K562 (cell line): ENCODE results near the gene MYO18B. TPM values are rescaled to one million over a fixed set of nuclear protein-coding genes. Genes with fewer than 3 reads are reported as not detected.
A peak's percentile ranks its signal among the peaks of the same experiment; 100 is the strongest.

Experiments used
- ARID3A ChIP-seq: IDR thresholded peaks from 2 replicates; pipeline ENCODE4 v1.6.1; 2012; ENCODE audit warnings: low read depth, low read length, improper control_type of control experiment, borderline replicate concordance
- C11orf30 ChIP-seq: fragments of 450-650 bp; IDR thresholded peaks from 2 replicates; pipeline ENCODE4 v1.6.1; 2016; ENCODE audit warnings: low read depth, mild to moderate bottlenecking
- CSDE1 ChIP-seq, 2 experiments: fragments of 450-650 bp; IDR thresholded peaks; 2 replicates each; pipeline ENCODE4 v1.6.1; 2016; ENCODE audit warnings: mild to moderate bottlenecking in 1 of 2
- DPF2 ChIP-seq: fragments of 450-650 bp; IDR thresholded peaks from 2 replicates; pipeline ENCODE4 v1.6.1; 2016
- FOXJ3 ChIP-seq: sonication (generic); formaldehyde crosslinking; IDR thresholded peaks from 2 replicates; pipeline ENCODE4 v1.4.0; 2020; ENCODE audit warnings: mild to moderate bottlenecking, missing genetic modification reagents
- HOXB6 ChIP-seq: fragments of 250-450 bp; sonication (Bioruptor Pico); IDR thresholded peaks from 2 replicates; pipeline ENCODE4 v1.5.1; 2022; ENCODE audit warnings: mild to moderate bottlenecking, borderline replicate concordance
- IRF2 ChIP-seq: sonication (generic); formaldehyde crosslinking; IDR thresholded peaks from 2 replicates; pipeline ENCODE4 v1.8.1; 2022; ENCODE audit warnings: mild to moderate bottlenecking, missing genetic modification reagents
- MTA3 ChIP-seq: fragments of 450-650 bp; formaldehyde crosslinking; IDR thresholded peaks from 2 replicates; pipeline ENCODE4 v1.6.1; 2017; ENCODE audit warnings: mild to moderate bottlenecking, borderline replicate concordance
- NFYB ChIP-seq: IDR thresholded peaks from 2 replicates; pipeline ENCODE4 v1.6.1; 2011; ENCODE audit warnings: mild to moderate bottlenecking, moderate library complexity; ENCODE audit not compliant: insufficient read length; ENCODE audit errors: extremely low read depth
- NR4A1 ChIP-seq, 2 experiments: fragments of 250-450 bp in 1 of 2; fragments of 450-650 bp in 1 of 2; sonication (Bioruptor Pico) in 1 of 2; IDR thresholded peaks; 2 replicates each; pipeline versions ENCODE4 v1.4.0 to v1.6.1; 2016 to 2020; ENCODE audit warnings: mild to moderate bottlenecking in 2 of 2, missing compliant biosample characterization in 1 of 2, missing genetic modification characterization in 1 of 2, moderate library complexity in 1 of 2
- PRDM10 ChIP-seq: fragments of 450-650 bp; IDR thresholded peaks from 2 replicates; pipeline ENCODE4 v1.6.1; 2018; ENCODE audit not compliant: partially characterized antibody
- SREBF2 ChIP-seq: sonication (generic); formaldehyde crosslinking; IDR thresholded peaks from 2 replicates; pipeline ENCODE4 v1.4.0; 2020; ENCODE audit warnings: mild to moderate bottlenecking, missing genetic modification reagents
- SRSF9 ChIP-seq: fragments of 200-400 bp; formaldehyde crosslinking; IDR thresholded peaks from 2 replicates; pipeline ENCODE4 v1.6.1; 2017; ENCODE audit warnings: low read depth, low read length, borderline replicate concordance
- STAT5A ChIP-seq: IDR thresholded peaks from 2 replicates; pipeline ENCODE4 v1.6.1; 2012; ENCODE audit warnings: low read length, inconsistent platforms, borderline replicate concordance
- TAL1 ChIP-seq: fragments of 450-650 bp; IDR thresholded peaks from 2 replicates; pipeline ENCODE4 v1.6.1; 2016; ENCODE audit warnings: mild to moderate bottlenecking
- TEAD4 ChIP-seq, 2 experiments: sonication (generic) in 1 of 2; formaldehyde crosslinking in 1 of 2; IDR thresholded peaks; 2 replicates each; pipeline versions ENCODE4 v1.6.1 to v1.8.0; 2012 to 2022; ENCODE audit warnings: borderline replicate concordance in 1 of 2, inconsistent platforms in 1 of 2, low read length in 1 of 2, mild to moderate bottlenecking in 1 of 2, missing genetic modification reagents in 1 of 2
- USF1 ChIP-seq: sonication (generic); formaldehyde crosslinking; IDR thresholded peaks from 2 replicates; pipeline ENCODE4 v1.9.0; 2022; ENCODE audit warnings: mild to moderate bottlenecking, missing genetic modification reagents
- ZBTB9 ChIP-seq: fragments of 450-650 bp; formaldehyde crosslinking; IDR thresholded peaks from 2 replicates; pipeline ENCODE4 v1.4.0; 2020; ENCODE audit warnings: mild to moderate bottlenecking, moderate library complexity
- ZNF512 ChIP-seq: IDR thresholded peaks from 2 replicates; pipeline ENCODE4 v1.6.1; 2016; ENCODE audit warnings: missing genetic modification characterization, missing compliant biosample characterization
- polyA plus RNA-seq, 8 experiments: library from polyadenylated mRNA; depleted of rRNA in 4 of 8; stranded (reverse) in 5 of 8; unstranded in 3 of 8; fragments of >200 nt; fragmentation: Nextera tagmentation in 2 of 8; fragmentation: Illumina TruSeq in 1 of 8; extraction: Ambion mirVana in 2 of 8; extraction: Trizol in 1 of 8; gene quantifications; 2 replicates each; pipeline versions ENCODE4 v1.2.1 to v1.2.3, GENCODE V29; 2011 to 2014; ENCODE audit warnings: inconsistent platforms in 1 of 8, missing spikeins in 1 of 8
- total RNA-seq, 7 experiments: library from RNA; depleted of rRNA in 6 of 7; stranded (reverse); fragments of >200 nt in 6 of 7; fragmentation: Illumina TruSeq in 2 of 7; extraction: Trizol in 2 of 7; gene quantifications; 2 replicates each; pipeline versions ENCODE4 v1.2.1 to v1.2.3, GENCODE V29; 2011 to 2021; ENCODE audit warnings: low replicate concordance in 1 of 7

The MYO18B gene
- total and polyA plus RNA-seq, 9 of the 15 experiments (the other 6 are each of a cell fraction or from before 2014, with no cell fraction given): 0.06 to 7.0 (median 4.3) TPM

GRCh38 chr22:25750569-25751173 lies 8.7 kb downstream of the MYO18B start (continued):
- TF ChIP-seq ZBTB9 (CRISPR knock-in tag) (no peak), DPF2 (0 out of 2 replicates have a peak, but pooled peaks have one; percentile 30), TAL1 (peak; percentile 48; the same call in 1 of the 2 replicates), ARID3A (no peak), USF1 (CRISPR knock-in tag) (peak; percentile 7; the same call in 1 of the 2 replicates), IRF2 (CRISPR knock-in tag) (no peak), NFYB (no peak), C11orf30 (no peak), NR4A1 (CRISPR knock-in tag; IDR thresholded peaks at IDR 0.05) (no peak), NR4A1 (tag; IDR thresholded peaks at IDR 0.05) (no peak), CSDE1 (IDR thresholded peaks at IDR 0.05) (no peak), FOXJ3 (no peak), MTA3 (no peak), ZNF512 (tag) (no peak), SRSF9 (no peak), HOXB6 (CRISPR knock-in tag) (no peak), SREBF2 (CRISPR knock-in tag) (no peak), TEAD4 (IDR thresholded peaks at IDR 0.05; ENCODE audit: low read length) (peak; percentile 68), TEAD4 (CRISPR knock-in tag; IDR thresholded peaks at IDR 0.05; ENCODE audit: borderline replicate concordance) (no peak), STAT5A (peak; percentile 21; the same call in 1 of the 2 replicates), PRDM10 (no peak)
